ENCODE results near the gene GAS6. TPM values are rescaled to one million over a fixed set of nuclear protein-coding genes. Genes with fewer than 3 reads are reported as not detected.

The GAS6 gene
- total RNA-seq, 2 experiments from 2014 or later = 1.7 to 3.2 TPM

- Mint-ChIP-seq H3K36me3 (ENCODE audit: low read depth) (peaks cover 5% of the 10 kb centered on the region), H3K9me3 (peaks cover under 1% of the 10 kb centered on the region), H3K27me3 (ENCODE audit: low read depth) (no peaks in the 10 kb centered on the region), H3K27ac (peak overlapping the region; percentile 72), H3K4me3 (peak overlapping the region; percentile 91), H3K4me1 (ENCODE audit: low read depth) (peaks cover 21% of the 10 kb centered on the region)
- intact Hi-C loops (cut with micrococcal nuclease) = loop anchor here (1.0 to 5.0 kb wide), 5 partner anchors 57 to 295 kb away; partner anchors contain the start of gene TMEM255B
- peak; percentile 73 for DNase-seq
- CTCF ChIA-PET = no interaction called here
Observed at GRCh38 chr13:113815151-113816058, 48.5 kb downstream of the GAS6 start.

GRCh38 chr13:113814435-113814821 is 49.4 kb downstream of the GAS6 start:
- intact Hi-C loops (cut with micrococcal nuclease) = loop anchor here (2.0 kb wide), 1 partner anchor 56 kb away; the partner anchor contains the start of gene TMEM255B
- H3K27ac Mint-ChIP-seq = no peak overlapping the region
- peaks cover 5% of the 10 kb centered on the region for H3K36me3 Mint-ChIP-seq (ENCODE audit: low read depth)
- CTCF ChIA-PET = no interaction called here
- peaks cover 21% of the 10 kb centered on the region for H3K4me1 Mint-ChIP-seq (ENCODE audit: low read depth)
- no peak overlapping the region for H3K4me3 Mint-ChIP-seq
- no peak for DNase-seq
- H3K27me3 Mint-ChIP-seq (ENCODE audit: low read depth) = no peaks in the 10 kb centered on the region
- H3K9me3 Mint-ChIP-seq = peaks cover 6% of the 10 kb centered on the region

- Mint-ChIP-seq H3K9me3 (peaks cover 6% of the 10 kb centered on the region), H3K4me1 (ENCODE audit: low read depth) (peaks cover 21% of the 10 kb centered on the region), H3K4me3 (no peak overlapping the region), H3K27ac (no peak overlapping the region), H3K36me3 (ENCODE audit: low read depth) (peaks cover 5% of the 10 kb centered on the region), H3K27me3 (ENCODE audit: low read depth) (no peaks in the 10 kb centered on the region)
- no peak for DNase-seq
- CTCF ChIA-PET = no interaction called here
- intact Hi-C loops (cut with micrococcal nuclease) = loop anchor here (2.0 kb wide), 1 partner anchor 55 kb away; the partner anchor contains the start of gene TMEM255B
Observed at GRCh38 chr13:113813749-113814434, 50.0 kb downstream of the GAS6 start.

GRCh38 chr13:113813070-113813748 is 50.7 kb downstream of the GAS6 start:
- Mint-ChIP-seq H3K27me3 (ENCODE audit: low read depth) (no peaks in the 10 kb centered on the region), H3K9me3 (peaks cover 12% of the 10 kb centered on the region), H3K36me3 (ENCODE audit: low read depth) (peaks cover 5% of the 10 kb centered on the region), H3K27ac (no peak overlapping the region), H3K4me3 (no peak overlapping the region), H3K4me1 (ENCODE audit: low read depth) (peaks cover 21% of the 10 kb centered on the region)
- CTCF ChIA-PET = no interaction called here
- intact Hi-C loops (cut with micrococcal nuclease) = no loop called here
- DNase-seq = no peak

- no peak for DNase-seq
- no peak overlapping the region for H3K27ac Mint-ChIP-seq
- peaks cover 18% of the 10 kb centered on the region for H3K4me1 Mint-ChIP-seq (ENCODE audit: low read depth)
- intact Hi-C loops (cut with micrococcal nuclease) = no loop called here
- CTCF ChIA-PET = no interaction called here
- peaks cover 5% of the 10 kb centered on the region for H3K36me3 Mint-ChIP-seq (ENCODE audit: low read depth)
- peaks cover 16% of the 10 kb centered on the region for H3K9me3 Mint-ChIP-seq
- no peaks in the 10 kb centered on the region for H3K27me3 Mint-ChIP-seq (ENCODE audit: low read depth)
- H3K4me3 Mint-ChIP-seq = no peak overlapping the region
Observed at GRCh38 chr13:113812178-113813040, 51.5 kb downstream of the GAS6 start.

- H3K27me3 Mint-ChIP-seq (ENCODE audit: low read depth) = no peaks in the 10 kb centered on the region
- no peak overlapping the region for H3K27ac Mint-ChIP-seq
- peaks cover 2% of the 10 kb centered on the region for H3K36me3 Mint-ChIP-seq (ENCODE audit: low read depth)
- H3K9me3 Mint-ChIP-seq = peaks cover 16% of the 10 kb centered on the region
- H3K4me1 Mint-ChIP-seq (ENCODE audit: low read depth) = peaks cover 10% of the 10 kb centered on the region
- H3K4me3 Mint-ChIP-seq = no peak overlapping the region
- no peak for DNase-seq
- intact Hi-C loops (cut with micrococcal nuclease) = no loop called here
- CTCF ChIA-PET = no interaction called here
Observed at GRCh38 chr13:113811081-113811928, 52.6 kb downstream of the GAS6 start.

- peaks cover 2% of the 10 kb centered on the region for H3K36me3 Mint-ChIP-seq (ENCODE audit: low read depth)
- no peak for DNase-seq
- H3K27ac Mint-ChIP-seq = no peak overlapping the region
- no peaks in the 10 kb centered on the region for H3K27me3 Mint-ChIP-seq (ENCODE audit: low read depth)
- CTCF ChIA-PET = no interaction called here
- H3K9me3 Mint-ChIP-seq = peaks cover 16% of the 10 kb centered on the region
- H3K4me3 Mint-ChIP-seq = no peak overlapping the region
- intact Hi-C loops (cut with micrococcal nuclease) = no loop called here
- peaks cover 4% of the 10 kb centered on the region for H3K4me1 Mint-ChIP-seq (ENCODE audit: low read depth)
Observed at GRCh38 chr13:113810640-113811039, 53.2 kb downstream of the GAS6 start.

GRCh38 chr13:113809934-113810333 is 53.9 kb downstream of the GAS6 start:
- H3K27ac Mint-ChIP-seq = no peak overlapping the region
- DNase-seq = no peak
- peaks cover 16% of the 10 kb centered on the region for H3K9me3 Mint-ChIP-seq
- H3K4me3 Mint-ChIP-seq = no peak overlapping the region
- H3K4me1 Mint-ChIP-seq (ENCODE audit: low read depth) = no peaks in the 10 kb centered on the region
- intact Hi-C loops (cut with micrococcal nuclease) = no loop called here
- no peaks in the 10 kb centered on the region for H3K36me3 Mint-ChIP-seq (ENCODE audit: low read depth)
- H3K27me3 Mint-ChIP-seq (ENCODE audit: low read depth) = no peaks in the 10 kb centered on the region
- CTCF ChIA-PET = no interaction called here

- H3K9me3 Mint-ChIP-seq = peaks cover 16% of the 10 kb centered on the region
- no peak for DNase-seq
- no peaks in the 10 kb centered on the region for H3K4me1 Mint-ChIP-seq (ENCODE audit: low read depth)
- CTCF ChIA-PET = no interaction called here
- no peak overlapping the region for H3K4me3 Mint-ChIP-seq
- intact Hi-C loops (cut with micrococcal nuclease) = no loop called here
- no peak overlapping the region for H3K27ac Mint-ChIP-seq
- H3K36me3 Mint-ChIP-seq (ENCODE audit: low read depth) = no peaks in the 10 kb centered on the region
- no peaks in the 10 kb centered on the region for H3K27me3 Mint-ChIP-seq (ENCODE audit: low read depth)
Observed at GRCh38 chr13:113808058-113808834, 55.6 kb downstream of the GAS6 start.

GRCh38 chr13:113806526-113806925 is 57.4 kb downstream of the GAS6 start:
- Mint-ChIP-seq H3K9me3 (peaks cover 16% of the 10 kb centered on the region), H3K27me3 (ENCODE audit: low read depth) (no peaks in the 10 kb centered on the region), H3K36me3 (ENCODE audit: low read depth) (no peaks in the 10 kb centered on the region), H3K4me1 (ENCODE audit: low read depth) (no peaks in the 10 kb centered on the region), H3K27ac (no peak overlapping the region), H3K4me3 (no peak overlapping the region)
- no peak for DNase-seq
- intact Hi-C loops (cut with micrococcal nuclease) = no loop called here
- CTCF ChIA-PET = no interaction called here

- Mint-ChIP-seq H3K27me3 (ENCODE audit: low read depth) (no peaks in the 10 kb centered on the region), H3K9me3 (peaks cover 16% of the 10 kb centered on the region), H3K27ac (no peak overlapping the region), H3K36me3 (ENCODE audit: low read depth) (no peaks in the 10 kb centered on the region), H3K4me1 (ENCODE audit: low read depth) (no peaks in the 10 kb centered on the region), H3K4me3 (no peak overlapping the region)
- intact Hi-C loops (cut with micrococcal nuclease) = no loop called here
- CTCF ChIA-PET = no interaction called here
- no peak for DNase-seq
Observed at GRCh38 chr13:113806104-113806471, 57.8 kb downstream of the GAS6 start.

Measured in activated naive CD4-positive, alpha-beta T cell treated with anti-CD3 and anti-CD28 coated beads for 36 hours (primary cell).